Mammary epithelial cell (primary cell): ENCODE data around the gene DEFB113.

Experiments
- CTCF ChIP-seq, 2 donors: IDR thresholded peaks in 1 of 2; conservative IDR thresholded peaks in 1 of 2; 2 replicates each; pipeline ENCODE4 v1.5.1; 2011 to 2012; ENCODE audit warnings: inconsistent platforms in 2 of 2, low read length in 2 of 2, mild to moderate bottlenecking in 2 of 2, control low read depth in 1 of 2, low read depth in 1 of 2; ENCODE audit not compliant: insufficient read depth in 1 of 2; ENCODE audit errors: extremely low read depth in 1 of 2
- EZH2 ChIP-seq: IDR thresholded peaks from 2 replicates; pipeline ENCODE4 v1.6.1; 2012; ENCODE audit warnings: low read length, inconsistent platforms, borderline replicate concordance

GRCh38 chr6:49949062-49949461, 20.4 kb downstream of the DEFB113 start:
- TF ChIP-seq CTCF (conservative IDR thresholded peaks at IDR 0.05 in 1 of 2, IDR thresholded peaks at IDR 0.05 in 1 of 2; ENCODE audit: extremely low read depth in 1 of 2, insufficient read depth in 1 of 2, low read depth in 1 of 2, low read length in 2 of 2) (no peak), EZH2 (no peak)
